NK-92 (cell line): ENCODE results near the gene MRPL22.
"Not testable (repeated sequence)": the region's sequence is repeated elsewhere in the genome, so short reads cannot be mapped to it uniquely, and the experiment has no call there.

Experiments used
- DNase-seq: peaks from one replicate; lab custom pipeline; 2025; ENCODE audit not compliant: unreplicated experiment; lab: John Stamatoyannopoulos, UW

MRPL22 gene

GRCh38 chr5:154940375-154940771 is 500 bp upstream of the MRPL22 start:
- DNase-seq = no peak

GRCh38 chr5:154943527-154943926 is 2.7 kb downstream of the MRPL22 start:
- DNase-seq = no peak

DNA sequence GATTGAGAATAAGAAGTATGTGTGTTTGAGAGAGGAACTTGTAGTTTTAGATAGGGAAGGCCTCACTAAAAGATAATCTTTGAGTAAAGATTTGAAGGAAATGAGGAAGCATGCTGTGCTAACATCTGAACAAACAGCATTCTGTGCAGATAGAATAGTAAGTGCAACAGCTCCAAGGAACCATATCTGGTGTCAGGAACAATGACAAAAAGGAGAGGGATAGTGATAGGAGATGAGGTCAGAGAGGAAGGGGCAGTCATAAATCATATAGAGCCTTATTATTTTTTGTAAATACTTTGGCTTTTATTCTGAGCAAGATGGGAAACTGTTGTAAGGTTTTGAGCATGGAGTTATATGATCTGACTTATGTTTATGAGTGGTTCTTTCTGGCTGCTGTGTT is 3.8 kb downstream of the MRPL22 start:
- no peak for DNase-seq

GRCh38 chr5:154945695-154946301 is 4.9 kb downstream of the MRPL22 start:
- no peak for DNase-seq

DNA sequence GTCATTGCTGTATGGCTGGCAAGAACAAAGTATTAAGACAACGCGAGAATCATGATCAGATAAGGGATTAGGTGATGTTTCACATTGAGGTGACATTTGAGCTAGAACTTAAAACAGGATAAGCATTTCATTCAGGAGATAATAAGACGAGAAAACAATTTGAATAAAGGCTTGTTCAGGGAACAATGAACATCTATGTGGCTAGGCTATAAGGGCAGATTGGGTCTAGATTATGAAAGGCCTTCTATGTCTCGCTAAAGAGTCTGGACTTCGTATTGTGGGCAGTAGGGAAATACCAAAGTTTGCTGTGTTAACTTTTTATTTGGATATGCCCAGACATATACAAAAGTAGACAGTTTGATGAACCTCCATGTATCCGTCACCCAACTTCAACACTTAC is 6.9 kb downstream of the MRPL22 start:
- no peak for DNase-seq

DNA sequence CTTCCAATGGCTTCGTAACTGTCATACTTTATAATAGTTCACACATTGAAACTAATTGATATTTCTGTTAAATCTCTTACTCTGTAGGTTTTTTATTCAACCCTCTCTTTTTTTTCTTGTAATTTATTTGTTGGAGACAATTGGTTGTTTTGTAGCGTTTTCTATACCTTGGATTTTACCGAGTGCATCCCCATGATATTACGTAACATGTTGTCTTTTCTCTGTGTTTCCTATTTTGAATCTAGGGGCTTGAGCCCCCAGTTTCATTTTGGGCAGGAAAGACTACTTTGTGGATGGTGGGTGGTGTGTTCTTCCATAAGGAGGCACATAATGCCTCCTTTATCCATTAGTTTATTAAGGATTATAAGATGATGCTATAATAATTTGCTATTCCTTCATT is 7.4 kb downstream of the MRPL22 start:
- DNase-seq = no peak

- DNase-seq = no peak
Measured at GRCh38 chr5:154949781-154950180, 8.9 kb downstream of the MRPL22 start.

DNA sequence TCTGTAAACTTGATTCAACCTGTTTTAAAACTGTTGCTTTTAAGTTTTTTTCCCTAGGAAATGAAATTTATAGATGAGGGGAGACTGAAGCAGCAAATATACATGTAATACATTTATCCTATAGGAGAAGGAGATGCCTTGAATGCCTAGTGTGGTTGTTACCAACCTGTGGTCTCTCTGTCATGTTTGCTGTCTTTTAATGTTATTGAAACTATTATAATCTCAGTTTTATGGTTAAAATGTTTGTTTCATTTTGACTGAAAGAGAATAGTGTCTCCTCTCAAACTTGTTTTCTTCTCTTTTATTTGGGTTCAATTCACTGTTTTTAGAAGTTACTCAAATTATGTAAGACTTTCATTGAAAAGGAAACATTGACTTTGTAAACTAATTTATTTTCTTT is 15.8 kb downstream of the MRPL22 start:
- no peak for DNase-seq

DNA sequence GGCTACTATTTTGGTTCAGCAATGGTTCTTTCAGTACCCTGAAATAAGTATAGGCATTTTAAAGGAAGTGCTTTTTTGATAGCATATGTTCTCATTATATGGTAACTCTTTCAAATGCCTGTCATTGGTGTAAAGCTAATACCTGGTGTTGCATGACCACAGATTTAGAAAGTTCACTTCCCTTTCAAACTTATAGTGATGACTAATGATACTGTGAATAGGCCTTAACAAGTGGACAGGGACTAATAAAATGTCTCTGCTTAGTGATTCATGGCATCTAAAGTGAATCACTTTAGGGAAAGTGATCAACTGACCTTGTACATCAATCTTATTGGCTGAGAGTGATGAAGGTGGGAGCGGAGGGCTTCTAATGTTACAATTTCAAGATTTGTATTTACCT is 21.6 kb downstream of the MRPL22 start:
- no peak for DNase-seq

GRCh38 chr5:154966081-154966841 is 25.4 kb downstream of the MRPL22 start:
- DNase-seq = no peak

DNA sequence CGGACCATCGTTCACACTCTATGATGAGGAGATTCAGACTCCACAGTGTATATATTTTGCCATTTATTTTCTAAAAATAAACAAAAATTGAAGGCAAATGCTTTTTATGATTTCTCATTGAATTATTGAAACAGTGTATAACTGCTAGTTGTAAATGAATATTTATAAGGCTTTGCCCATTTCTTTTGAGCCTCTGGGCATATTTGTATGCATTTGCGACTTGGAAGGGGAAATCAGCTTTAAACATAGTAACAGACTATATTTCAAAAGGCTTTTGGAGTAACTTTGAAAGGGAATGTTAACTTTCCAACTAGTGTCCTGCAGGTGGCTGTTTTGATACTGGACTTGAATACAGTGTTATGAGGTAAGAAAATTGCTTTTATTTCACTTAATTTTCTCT is 26.0 kb downstream of the MRPL22 start:
- DNase-seq = no peak

- DNase-seq = no peak
Measured at GRCh38 chr5:154967421-154968024, 26.6 kb downstream of the MRPL22 start.

GRCh38 chr5:154968953-154969352 is 28.1 kb downstream of the MRPL22 start:
- no peak for DNase-seq

DNA sequence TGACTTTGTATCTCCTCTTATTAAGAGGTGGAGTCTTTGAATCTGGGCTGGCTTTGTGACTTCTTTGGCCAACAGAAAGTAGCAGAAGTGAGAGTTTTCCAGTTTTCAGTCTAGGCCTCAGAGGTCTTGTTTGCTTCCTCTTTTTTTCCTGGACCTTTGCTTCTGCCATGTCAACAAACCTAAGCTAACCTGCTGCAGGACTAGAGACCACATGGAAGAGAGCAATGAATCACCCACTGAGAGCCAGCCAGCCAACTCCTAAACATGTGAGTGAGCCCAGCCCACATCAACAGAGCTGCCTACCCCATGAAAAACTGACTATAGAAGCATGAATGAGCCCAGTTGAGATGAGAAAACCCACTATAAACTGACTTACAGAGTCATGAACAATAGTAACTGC is 29.9 kb downstream of the MRPL22 start:
- no peak for DNase-seq

GRCh38 chr5:154971501-154971900 is 30.6 kb downstream of the MRPL22 start:
- no peak for DNase-seq

- DNase-seq = no peak
Measured at GRCh38 chr5:154972476-154973080, 31.7 kb downstream of the MRPL22 start.

GRCh38 chr5:154976082-154976481 is 35.2 kb downstream of the MRPL22 start:
- not testable (repeated sequence) for DNase-seq

- DNase-seq = no peak
Measured at GRCh38 chr5:154977409-154977808, 36.5 kb downstream of the MRPL22 start.

GRCh38 chr5:154978294-154978693 is 37.4 kb downstream of the MRPL22 start:
- not testable (repeated sequence) for DNase-seq

DNA sequence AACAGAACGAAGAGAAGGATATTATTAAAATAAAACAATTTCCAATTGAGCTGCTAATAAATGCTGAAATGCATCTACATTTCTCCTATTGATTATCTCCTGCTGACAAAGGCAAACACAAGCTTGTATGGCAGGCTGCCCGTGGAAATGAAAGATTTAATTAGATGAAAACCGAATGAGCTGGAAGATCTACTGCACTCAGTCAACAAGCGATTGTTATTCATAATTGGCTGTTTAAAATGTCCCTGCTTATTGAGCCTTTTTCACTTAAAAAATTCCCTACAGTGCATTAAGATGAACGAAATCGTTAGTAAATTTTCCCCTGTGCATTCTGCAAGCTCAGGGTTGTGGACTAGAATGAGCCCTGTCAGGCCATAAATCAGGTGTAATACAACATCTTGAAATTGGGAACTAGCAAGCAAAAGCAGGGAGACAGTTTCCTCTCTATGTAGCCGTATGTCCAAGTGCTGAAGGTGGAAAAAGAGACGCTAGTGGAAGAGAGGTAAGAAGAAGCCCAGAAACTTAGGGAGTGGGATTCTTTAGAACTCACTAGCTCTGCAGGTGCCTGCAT is 44.2 kb downstream of the MRPL22 start:
- DNase-seq = no peak

DNA sequence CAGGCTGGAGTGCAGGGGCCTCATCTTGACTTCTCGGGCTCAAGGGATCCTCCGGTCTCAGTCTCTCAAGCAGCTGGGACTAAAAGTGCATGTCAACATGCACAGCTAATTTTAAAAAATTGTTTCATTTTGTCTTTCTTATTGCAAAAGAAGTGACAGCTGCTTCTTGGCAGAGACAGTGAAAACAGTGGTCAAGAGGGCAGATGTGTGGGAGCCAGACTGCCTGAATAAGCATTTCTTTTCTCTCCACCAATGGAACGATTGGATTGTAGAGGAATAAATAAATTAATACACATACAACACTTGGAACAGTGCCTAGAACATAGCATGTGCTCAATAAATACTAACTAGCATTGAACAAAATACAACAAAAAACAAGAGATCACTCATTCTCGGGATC is 45.3 kb downstream of the MRPL22 start:
- DNase-seq = no peak

DNA sequence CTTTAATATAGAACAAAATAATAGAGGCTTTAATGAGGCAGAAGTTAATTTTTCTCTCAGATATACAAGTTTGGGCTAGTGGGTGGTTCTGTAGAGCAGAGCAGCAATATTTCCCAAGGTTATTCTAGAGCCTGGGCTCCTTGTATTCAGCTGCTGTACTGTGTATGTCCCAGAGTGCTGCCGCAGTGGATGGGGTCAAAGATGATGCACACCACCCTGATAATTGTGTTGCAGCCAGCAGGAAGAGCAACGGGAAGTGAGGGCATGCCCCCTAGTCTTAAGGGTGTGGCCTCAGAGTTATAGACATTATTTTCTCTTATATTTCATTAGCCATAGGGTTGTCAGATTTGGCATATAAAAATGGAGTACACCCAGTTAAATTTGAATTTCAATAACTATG is 48.8 kb downstream of the MRPL22 start:
- DNase-seq = no peak
